ENCODE measurements around the gene UGT2B28.
"Not testable (repeated sequence)": the region's sequence is repeated elsewhere in the genome, so short reads cannot be mapped to it uniquely, and the experiment has no call there.

GRCh38 chr4:69335485-69335884, 55.2 kb downstream of the UGT2B28 start:
- TF ChIP-seq CTCF (IDR thresholded peaks at IDR 0.05; ENCODE audit: low read length): 0 out of 2 replicates have a peak, but pooled peaks have one; percentile 10
- not testable (repeated sequence) for TF ChIP-seq EZH2 (IDR thresholded peaks at IDR 0.05; ENCODE audit: borderline replicate concordance, low read length)

All from OCI-LY1 (cell line).